G401.6 (cell line): ENCODE data around the gene SNUPN.
"Not testable (repeated sequence)": the region's sequence is repeated elsewhere in the genome, so short reads cannot be mapped to it uniquely, and the experiment has no call there.

ENCODE experiments used
- FAIRE-seq: peaks from 2 replicates; lab custom pipeline; 2012; peaks lifted over from hg19 to GRCh38; lab: Jason Lieb, UNC

Gene SNUPN

GRCh38 chr15:75578948-75579920 is 46.3 kb downstream of the SNUPN start, which contains the start of gene PTPN9:
TSS of gene PTPN9 (minus strand) at chr15:75579315. CDS start at chr15:75578776, 539 bp downstream.
- no peak for FAIRE-seq

- no peak for FAIRE-seq
These were observed 47.2 kb downstream of the SNUPN start for GRCh38 chr15:75578173-75578947.

GRCh38 chr15:75577401-75578172 is 47.9 kb downstream of the SNUPN start:
- FAIRE-seq = no peak

- FAIRE-seq = no peak
These were observed 51.7 kb downstream of the SNUPN start for GRCh38 chr15:75573648-75574384.

GRCh38 chr15:75570126-75570845 is 55.2 kb downstream of the SNUPN start:
- FAIRE-seq = no peak

- FAIRE-seq = no peak
These were observed 60.2 kb downstream of the SNUPN start for GRCh38 chr15:75565062-75565970.

GRCh38 chr15:75561888-75562287 is 63.6 kb downstream of the SNUPN start:
- FAIRE-seq = no peak

GRCh38 chr15:75559360-75559759 is 66.2 kb downstream of the SNUPN start:
- FAIRE-seq = not testable (repeated sequence)

GRCh38 chr15:75558955-75559354 is 66.6 kb downstream of the SNUPN start:
- FAIRE-seq = not testable (repeated sequence)

- FAIRE-seq = no peak
These were observed 70.8 kb downstream of the SNUPN start for GRCh38 chr15:75554717-75555116.

GRCh38 chr15:75553659-75554058 is 71.9 kb downstream of the SNUPN start:
- no peak for FAIRE-seq

- FAIRE-seq = no peak
These were observed 74.4 kb downstream of the SNUPN start for GRCh38 chr15:75551091-75551490.
